Measurements from ENCODE around the gene QARS1.

Gene QARS1

DNA sequence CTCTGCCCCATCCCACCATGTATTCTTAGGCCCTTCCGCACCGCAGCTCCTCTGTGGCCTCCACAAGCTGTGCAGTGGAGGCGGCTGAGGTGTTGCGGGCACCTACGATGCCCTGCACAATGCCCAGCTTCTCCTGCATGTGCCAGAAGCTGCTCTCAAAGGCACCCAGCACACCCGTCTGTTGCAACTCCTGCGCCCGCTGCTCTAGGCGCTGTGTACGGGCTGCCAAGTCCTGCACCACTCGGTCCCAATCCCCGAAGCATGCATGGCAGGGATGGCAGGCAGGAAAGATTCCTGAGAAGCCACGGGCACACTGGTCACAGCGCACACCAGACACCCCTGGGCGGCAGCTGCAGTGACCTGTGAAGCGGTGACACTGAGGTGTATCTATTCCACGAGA, 19.1 kb upstream of the QARS1 start:
- Mint-ChIP-seq H3K4me1 (peaks cover 34% of the 10 kb centered on the region), H3K4me3 (no peak overlapping the region), H3K27ac (no peak overlapping the region), H3K9me3 (no peaks in the 10 kb centered on the region), H3K27me3 (no peaks in the 10 kb centered on the region)
- ATAC-seq (no peak), DNase-seq (no peak)

DNA sequence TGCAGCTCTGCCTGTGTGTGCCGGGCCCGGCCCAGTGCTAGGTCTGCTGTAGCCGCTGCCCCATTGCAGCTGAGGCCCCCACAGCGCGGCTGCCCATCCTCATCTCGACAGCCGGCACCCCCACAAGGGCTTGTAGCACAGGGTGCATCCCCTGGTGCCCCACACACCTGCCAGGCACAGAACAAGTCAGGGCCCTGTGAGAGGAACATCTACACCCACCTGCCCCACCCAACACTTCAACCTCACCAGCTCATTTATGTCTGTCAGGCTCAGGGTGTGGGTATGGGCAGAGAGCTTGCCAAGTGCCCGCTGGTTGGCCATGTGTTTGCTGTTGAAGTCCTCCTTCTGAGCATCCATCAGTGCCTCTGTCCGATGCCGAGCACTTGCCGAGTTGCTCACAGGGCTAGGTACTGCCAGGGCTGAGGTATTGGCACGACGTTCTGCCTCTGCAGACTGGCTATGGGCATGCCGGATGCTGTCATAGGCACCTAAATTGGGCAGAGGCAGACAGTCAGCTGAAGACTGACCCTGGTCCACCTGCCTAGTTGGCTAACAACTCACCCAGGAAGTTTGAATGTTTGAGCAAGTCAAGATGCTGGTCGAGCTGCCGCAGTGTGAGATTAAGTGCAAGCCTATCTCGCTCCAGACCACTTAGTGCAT, 18.5 kb upstream of the QARS1 start:
- H3K27me3 Mint-ChIP-seq: no peaks in the 10 kb centered on the region
- no peak for DNase-seq
- no peak overlapping the region for H3K4me3 Mint-ChIP-seq
- H3K9me3 Mint-ChIP-seq: no peaks in the 10 kb centered on the region
- no peak for ATAC-seq
- peaks cover 37% of the 10 kb centered on the region for H3K4me1 Mint-ChIP-seq
- H3K27ac Mint-ChIP-seq: peak overlapping the region in 1 of 2 donors; percentile 59

DNA sequence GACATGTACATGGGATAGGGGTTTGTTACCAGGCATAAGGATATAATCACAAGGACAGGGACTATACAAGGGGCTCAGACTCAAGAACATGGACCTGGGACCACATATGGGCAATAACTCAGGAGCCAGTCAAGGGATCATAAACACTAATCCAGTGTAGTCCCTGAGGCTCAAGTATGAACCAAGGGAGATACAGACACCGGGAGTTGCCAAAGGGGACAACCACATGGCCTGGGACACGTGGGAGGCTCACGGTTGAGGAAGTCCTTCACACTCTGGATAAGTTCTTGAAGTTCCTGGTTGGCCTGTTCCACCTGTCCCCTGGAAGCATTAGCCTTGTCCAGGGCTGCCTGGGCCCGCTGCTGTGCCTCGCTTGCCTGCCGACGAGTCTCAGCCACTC, 17.9 kb upstream of the QARS1 start:
- Mint-ChIP-seq H3K4me3 (no peak overlapping the region), H3K4me1 (peaks cover 37% of the 10 kb centered on the region), H3K27ac (no peak overlapping the region), H3K9me3 (no peaks in the 10 kb centered on the region), H3K27me3 (no peaks in the 10 kb centered on the region)
- no peak for DNase-seq
- no peak for ATAC-seq

DNA sequence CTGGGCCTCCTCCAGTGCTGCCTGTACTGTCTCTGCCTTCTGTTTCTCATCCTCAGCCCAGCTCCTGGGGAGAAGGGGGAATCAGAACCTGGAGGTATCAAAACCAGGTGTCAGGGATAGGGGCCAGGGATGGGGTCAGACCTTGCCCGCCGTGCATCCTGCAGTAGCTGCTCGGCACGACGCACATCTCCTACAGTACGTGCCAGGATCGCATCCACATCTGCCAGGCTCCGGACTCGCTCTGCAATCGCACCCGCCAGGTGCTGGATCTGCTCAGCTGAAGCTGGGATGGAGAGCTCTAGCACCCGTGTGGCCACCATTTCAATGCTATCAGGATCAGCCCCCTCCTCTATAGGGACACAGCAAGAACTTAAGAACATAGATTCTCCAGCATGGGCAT, 17.5 kb upstream of the QARS1 start:
- H3K4me1 Mint-ChIP-seq: peaks cover 37% of the 10 kb centered on the region

DNA sequence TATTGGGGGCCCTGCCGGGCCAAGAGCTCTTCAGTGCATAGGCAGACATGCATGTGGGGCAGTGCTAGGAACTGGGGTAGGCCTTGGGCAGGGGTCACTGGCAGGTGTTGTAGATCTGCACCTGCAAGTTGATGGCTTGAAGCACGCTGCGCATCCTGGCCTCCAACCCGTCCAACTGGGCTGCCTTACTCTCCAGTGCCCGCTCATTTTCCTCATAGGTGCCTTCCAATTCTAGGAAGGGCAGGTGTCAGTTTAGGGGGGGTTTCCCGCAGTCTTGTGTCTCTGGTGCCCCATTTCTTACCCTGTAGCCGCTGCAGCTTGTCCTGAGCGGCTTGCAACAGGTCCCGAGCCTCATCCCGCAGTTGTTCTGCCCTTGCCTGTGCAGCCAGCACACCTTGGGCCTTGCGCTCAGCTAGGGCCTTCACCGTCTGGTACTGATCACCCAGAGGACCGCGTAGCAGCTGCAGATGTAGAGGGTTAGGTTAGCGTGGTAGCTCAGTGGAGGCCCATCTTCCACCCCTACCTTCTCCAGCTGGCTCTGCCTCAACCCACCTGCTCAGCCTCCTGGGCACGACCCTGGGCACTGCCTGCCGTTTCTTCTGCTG, 16.7 kb upstream of the QARS1 start:
- H3K27ac Mint-ChIP-seq: peak overlapping the region; percentile 40 to 81
- H3K4me3 Mint-ChIP-seq: peak overlapping the region; percentile 83 to 88
- ATAC-seq: no peak
- H3K9me3 Mint-ChIP-seq: no peaks in the 10 kb centered on the region
- no peaks in the 10 kb centered on the region for H3K27me3 Mint-ChIP-seq
- DNase-seq: peak; percentile 8 to 22
- peaks cover 37% of the 10 kb centered on the region for H3K4me1 Mint-ChIP-seq

More for the DNA sequence above, 17.5 kb upstream of the QARS1 start:
- no peak for DNase-seq
- no peak for ATAC-seq
- no peaks in the 10 kb centered on the region for H3K9me3 Mint-ChIP-seq
- no peaks in the 10 kb centered on the region for H3K27me3 Mint-ChIP-seq
- H3K4me3 Mint-ChIP-seq: peak overlapping the region; percentile 83 to 88
- peak overlapping the region in 1 of 2 donors; percentile 27 for H3K27ac Mint-ChIP-seq

DNA sequence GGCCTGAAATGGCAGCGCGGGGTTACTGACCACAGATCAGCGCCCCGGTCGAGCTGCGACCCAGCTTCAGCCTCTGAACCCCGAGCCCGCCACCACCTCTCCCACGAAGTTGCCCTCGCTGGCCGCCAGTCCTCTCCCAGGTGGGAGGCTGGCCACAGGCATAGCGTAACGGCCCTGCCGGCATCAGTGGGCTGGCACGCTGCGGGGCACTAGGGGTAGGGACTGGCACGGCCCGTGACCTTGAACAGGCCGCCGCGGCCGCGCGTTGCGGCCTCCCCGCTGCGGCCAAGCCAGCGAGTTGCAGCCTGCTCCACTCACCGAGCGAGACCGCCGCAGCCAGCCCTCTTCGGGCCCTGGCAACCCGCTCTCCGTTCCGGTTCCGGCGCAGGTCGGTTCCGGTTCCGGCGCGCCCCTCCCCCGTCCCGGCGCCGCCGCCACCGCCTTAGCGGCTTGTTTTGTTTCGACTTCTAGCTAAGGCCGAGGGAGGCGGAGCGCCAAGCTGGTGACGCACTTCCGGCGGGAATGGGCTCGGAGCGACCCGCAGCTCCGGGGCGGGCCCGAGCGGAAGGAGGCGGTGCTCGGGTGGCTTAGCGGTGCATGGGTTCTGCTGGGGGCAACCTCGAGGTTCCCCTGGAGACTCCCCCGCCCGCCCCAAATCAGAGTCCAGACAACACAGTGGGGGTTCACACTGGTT, 16.0 kb upstream of the QARS1 start, which contains the start of gene USP19:
Gene USP19 (minus strand): TSS at position 386 of the 694 bp plus-strand sequence. CDS start 1,678 bp downstream, outside the sequence.
- H3K4me1 Mint-ChIP-seq: peaks cover 37% of the 10 kb centered on the region
- peak; percentile 88 to 94 for DNase-seq

DNA sequence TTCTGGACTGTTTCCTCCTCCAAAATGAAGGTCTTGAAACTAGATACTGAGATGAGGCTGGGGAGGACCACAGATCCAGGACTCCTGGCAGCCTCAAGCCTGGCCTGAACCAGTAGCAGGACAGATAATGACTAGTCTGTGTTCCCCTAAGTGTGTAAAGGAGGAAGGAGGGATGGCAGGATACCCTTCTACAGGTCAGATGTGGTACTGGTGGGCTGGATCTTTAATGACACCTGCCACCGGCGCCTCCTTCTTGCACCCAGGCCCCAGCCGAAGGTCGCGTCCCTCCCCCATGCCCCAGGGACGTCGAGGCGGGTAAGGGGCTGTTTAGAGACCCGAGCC, 15.5 kb upstream of the QARS1 start:
- no peaks in the 10 kb centered on the region for H3K9me3 Mint-ChIP-seq
- ATAC-seq: peak; percentile 25
- peak overlapping the region; percentile 83 to 89 for H3K27ac Mint-ChIP-seq
- DNase-seq: no peak
- H3K27me3 Mint-ChIP-seq: no peaks in the 10 kb centered on the region
- H3K4me3 Mint-ChIP-seq: peak overlapping the region; percentile 83 to 88
- H3K4me1 Mint-ChIP-seq: peaks cover 36% of the 10 kb centered on the region

More for the DNA sequence above, 16.0 kb upstream of the QARS1 start, which contains the start of gene USP19:
- peak within 1 kb of the TSS; percentile 83 to 88 for H3K4me3 Mint-ChIP-seq
- ATAC-seq: peak; percentile 95
- H3K9me3 Mint-ChIP-seq: no peaks in the 10 kb centered on the region
- peak within 1 kb of the TSS; percentile 83 to 89 for H3K27ac Mint-ChIP-seq
- H3K27me3 Mint-ChIP-seq: no peaks in the 10 kb centered on the region

DNA sequence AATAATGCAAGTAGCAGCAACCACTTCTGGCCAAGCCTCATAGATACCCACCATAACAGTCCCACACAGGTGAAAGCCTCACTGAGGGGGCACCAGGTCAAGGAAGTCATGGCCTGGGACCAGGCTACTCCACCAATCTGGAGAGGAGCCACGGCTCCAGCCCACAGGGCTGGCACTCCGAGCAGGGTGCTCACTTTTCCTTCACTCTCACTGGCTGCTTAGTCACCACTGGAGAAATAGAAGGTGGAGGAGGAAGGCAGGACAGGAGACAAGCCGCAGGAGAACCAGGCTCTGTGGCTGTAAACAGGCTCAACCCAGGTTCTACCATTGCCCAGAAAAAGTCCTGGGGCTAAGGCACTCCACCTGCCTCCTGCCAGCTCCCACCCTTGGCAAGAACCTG, 14.9 kb upstream of the QARS1 start:
- DNase-seq (no peak), ATAC-seq (no peak)
- no peaks in the 10 kb centered on the region for H3K9me3 Mint-ChIP-seq
- no peaks in the 10 kb centered on the region for H3K27me3 Mint-ChIP-seq
- peak overlapping the region; percentile 83 to 88 for H3K4me3 Mint-ChIP-seq
- peak overlapping the region; percentile 83 to 89 for H3K27ac Mint-ChIP-seq
- peaks cover 32% of the 10 kb centered on the region for H3K4me1 Mint-ChIP-seq

DNA sequence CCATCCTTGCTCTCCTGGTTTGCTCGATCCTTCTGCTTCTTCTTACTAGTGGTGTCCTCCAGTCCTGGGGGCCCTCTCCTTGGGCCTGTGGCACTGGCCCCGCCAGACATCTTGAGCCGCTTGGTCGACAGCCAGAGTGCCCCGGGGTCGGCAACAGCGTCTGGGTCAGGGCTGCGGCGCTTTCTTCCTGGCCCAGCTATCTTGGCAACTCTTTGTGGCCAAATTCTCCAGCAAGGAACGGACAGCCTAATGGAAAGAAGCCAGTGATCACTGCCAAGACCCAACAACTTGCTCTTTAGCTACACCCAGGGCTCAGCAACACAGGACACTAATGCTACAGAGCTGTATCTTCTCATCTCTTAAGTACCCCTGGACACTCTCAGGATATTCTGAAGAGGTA, 14.5 kb upstream of the QARS1 start:
- H3K4me1 Mint-ChIP-seq: peaks cover 32% of the 10 kb centered on the region
- peak overlapping the region in 1 of 2 donors; percentile 9 for H3K27ac Mint-ChIP-seq
- H3K27me3 Mint-ChIP-seq: no peaks in the 10 kb centered on the region
- DNase-seq: no peak
- no peaks in the 10 kb centered on the region for H3K9me3 Mint-ChIP-seq
- no peak for ATAC-seq
- H3K4me3 Mint-ChIP-seq: peak overlapping the region; percentile 83 to 88

DNA sequence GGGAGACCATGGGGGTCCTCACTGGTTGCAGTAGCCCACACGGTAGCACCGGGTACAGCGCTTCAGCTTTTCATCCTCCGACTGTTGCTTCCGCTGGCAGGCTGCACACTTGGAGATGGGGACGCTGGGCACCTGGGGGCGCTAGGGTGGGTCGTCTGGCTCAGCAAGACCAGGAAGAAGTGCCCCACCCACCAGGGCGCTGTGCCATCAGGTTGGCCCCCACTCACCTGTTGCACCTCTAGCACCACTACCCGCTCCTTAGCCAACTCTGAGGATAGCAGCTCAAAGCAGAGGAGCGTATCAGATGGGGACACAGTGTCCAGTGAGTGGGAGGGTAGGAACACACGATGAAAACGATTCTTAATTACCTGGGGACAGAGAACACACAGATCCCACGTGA, 7.7 kb upstream of the QARS1 start:
- H3K4me3 Mint-ChIP-seq: no peak overlapping the region
- no peaks in the 10 kb centered on the region for H3K27me3 Mint-ChIP-seq
- DNase-seq: no peak
- no peaks in the 10 kb centered on the region for H3K4me1 Mint-ChIP-seq
- no peak for ATAC-seq
- no peak overlapping the region for H3K27ac Mint-ChIP-seq
- no peaks in the 10 kb centered on the region for H3K9me3 Mint-ChIP-seq

DNA sequence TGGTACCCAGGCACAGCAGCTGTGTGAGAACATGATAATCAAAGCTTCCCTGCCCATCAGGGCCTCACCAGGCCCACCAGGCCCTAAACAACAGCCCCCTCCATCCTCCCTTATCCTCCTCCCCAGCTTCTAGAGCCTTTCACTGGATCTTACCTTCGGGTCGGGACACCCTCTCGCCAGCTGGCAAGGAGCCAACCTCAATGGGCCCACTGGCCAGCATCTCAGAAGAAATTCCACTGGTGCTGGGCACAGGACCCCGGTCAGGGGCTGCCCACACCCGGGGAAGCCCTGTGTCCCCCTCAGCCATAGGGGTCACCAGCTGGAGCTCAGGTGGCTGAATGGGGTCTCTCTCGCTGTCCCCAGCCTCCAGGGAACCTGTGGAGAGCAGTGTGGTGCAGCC, 6.8 kb upstream of the QARS1 start:
- ATAC-seq: no peak
- Mint-ChIP-seq H3K4me1 (no peaks in the 10 kb centered on the region), H3K27ac (peak overlapping the region in 1 of 2 donors; percentile 64), H3K4me3 (no peak overlapping the region), H3K9me3 (no peaks in the 10 kb centered on the region), H3K27me3 (no peaks in the 10 kb centered on the region)
- DNase-seq: no peak

DNA sequence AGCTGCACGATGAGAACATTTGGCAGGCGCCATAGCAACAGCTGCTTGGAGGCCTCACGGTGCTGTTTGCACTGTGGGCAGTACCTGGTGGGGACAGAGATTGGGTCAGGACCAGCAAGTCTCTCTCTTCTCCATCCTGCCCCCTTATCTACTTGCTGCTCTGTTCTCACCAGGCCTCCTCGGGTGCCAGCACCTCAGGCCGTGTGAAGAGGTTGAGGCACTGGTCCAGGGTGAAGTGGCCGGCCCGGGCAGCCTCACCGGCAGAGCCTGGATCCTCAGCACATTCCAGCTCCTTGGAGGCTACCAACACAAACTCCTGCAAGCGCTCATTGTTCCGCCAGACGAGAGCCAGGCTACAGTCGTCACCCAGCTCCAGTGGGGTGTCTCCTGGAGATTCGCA, 6.2 kb upstream of the QARS1 start:
- no peak overlapping the region for H3K27ac Mint-ChIP-seq
- ATAC-seq (no peak), DNase-seq (no peak)
- H3K4me3 Mint-ChIP-seq: no peak overlapping the region
- H3K4me1 Mint-ChIP-seq: peaks cover 2% of the 10 kb centered on the region
- H3K27me3 Mint-ChIP-seq: no peaks in the 10 kb centered on the region
- H3K9me3 Mint-ChIP-seq: no peaks in the 10 kb centered on the region

DNA sequence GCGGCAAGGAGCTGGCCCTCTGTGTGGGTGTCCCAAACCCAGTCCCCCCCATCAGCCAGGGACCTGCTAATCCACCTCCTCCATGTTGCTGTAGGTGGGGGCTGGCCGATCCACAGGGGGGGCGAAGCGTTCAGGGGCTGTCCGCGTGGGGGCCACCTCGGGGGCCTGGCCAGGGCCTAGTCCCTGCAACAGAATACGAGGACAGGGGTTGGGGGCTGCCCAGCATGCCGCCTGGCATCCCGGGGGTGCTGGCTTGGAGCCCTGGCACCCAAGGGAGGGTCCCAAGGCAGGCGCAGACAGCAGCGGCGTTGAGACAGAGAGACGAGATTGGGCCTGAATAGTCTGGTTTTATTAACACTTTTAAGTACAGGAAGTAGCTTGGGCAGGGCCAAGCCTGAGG, 3.8 kb upstream of the QARS1 start:
- Mint-ChIP-seq H3K4me3 (no peak overlapping the region), H3K4me1 (peaks cover 26% of the 10 kb centered on the region), H3K27me3 (no peaks in the 10 kb centered on the region), H3K27ac (peak overlapping the region in 1 of 2 donors; percentile 46), H3K9me3 (no peaks in the 10 kb centered on the region)
- DNase-seq: no peak
- no peak for ATAC-seq

DNA sequence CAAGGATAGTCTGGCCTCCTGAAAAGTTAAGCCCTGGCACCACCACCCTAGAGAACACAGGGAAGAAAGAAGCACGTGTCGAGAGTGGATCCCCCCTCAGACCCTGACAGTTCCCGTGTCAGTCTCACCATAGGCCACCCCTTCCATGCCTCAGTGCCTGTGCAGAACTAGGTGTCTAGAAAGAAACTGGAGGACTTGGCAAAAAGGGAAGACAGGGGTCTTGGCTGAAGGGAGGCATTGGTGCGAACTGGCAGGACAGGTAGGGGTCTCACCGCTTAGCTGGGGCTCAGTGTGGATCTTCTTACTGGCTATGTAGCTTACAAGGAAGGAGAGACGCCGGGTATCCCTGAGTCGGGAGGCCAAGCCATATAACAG, 518 bp downstream of the QARS1 start:
- ATAC-seq (peak; percentile 1), DNase-seq (no peak)
- H3K9me3 Mint-ChIP-seq: no peaks in the 10 kb centered on the region
- H3K27ac Mint-ChIP-seq: peak overlapping the region; percentile 99 to 100
- H3K27me3 Mint-ChIP-seq: no peaks in the 10 kb centered on the region
- peak overlapping the region; percentile 92 to 100 for H3K4me3 Mint-ChIP-seq
- peaks cover 48% of the 10 kb centered on the region for H3K4me1 Mint-ChIP-seq

DNA sequence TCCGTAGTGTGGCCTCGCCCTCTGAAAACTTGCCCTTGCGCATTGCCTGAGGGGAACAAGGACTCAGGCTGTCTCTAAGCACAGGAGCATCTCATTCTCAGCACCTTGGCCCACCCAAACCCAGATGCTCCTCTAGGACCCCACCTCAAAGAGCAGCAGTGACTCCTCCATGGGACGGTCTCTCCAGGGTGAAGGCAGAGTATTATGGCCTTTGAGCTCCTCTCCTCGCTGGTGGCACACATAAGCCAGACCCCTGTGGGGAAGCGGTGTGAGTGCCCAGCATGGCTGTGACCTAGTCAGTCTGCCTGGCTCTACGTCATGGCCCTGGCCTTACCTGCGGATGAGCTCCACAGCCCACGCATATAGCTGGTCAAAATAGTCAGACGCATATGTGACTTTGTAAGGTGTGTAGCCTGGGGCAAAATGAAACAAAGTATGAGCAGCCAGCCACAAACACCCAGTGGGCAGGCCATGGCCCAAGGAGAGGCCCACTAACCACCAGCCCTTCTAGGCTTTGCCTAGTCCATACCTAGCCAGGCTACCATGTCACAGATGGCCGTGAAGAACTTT, 4.4 kb downstream of the QARS1 start:
- no peaks in the 10 kb centered on the region for H3K9me3 Mint-ChIP-seq

More for the DNA sequence above, 4.4 kb downstream of the QARS1 start:
- H3K4me1 Mint-ChIP-seq: peaks cover 40% of the 10 kb centered on the region
- no peak overlapping the region for H3K4me3 Mint-ChIP-seq
- ATAC-seq (no peak), DNase-seq (no peak)
- H3K27ac Mint-ChIP-seq: no peak overlapping the region
- no peaks in the 10 kb centered on the region for H3K27me3 Mint-ChIP-seq

All from stimulated activated naive CD8-positive, alpha-beta T cell treated with anti-CD3 and anti-CD28 coated beads, Interleukin-15, amount 100 ng/mL, for 72 hours (primary cell).